ENCODE data around the gene PROCR. TPM values are rescaled to one million over a fixed set of nuclear protein-coding genes. Genes with fewer than 3 reads are reported as not detected.
"Not testable (repeated sequence)": the region's sequence is repeated elsewhere in the genome, so short reads cannot be mapped to it uniquely, and the experiment has no call there.

The PROCR gene
- total RNA-seq, 2 donors from 2014 or later: 9.8 to 14.5 TPM

DNA sequence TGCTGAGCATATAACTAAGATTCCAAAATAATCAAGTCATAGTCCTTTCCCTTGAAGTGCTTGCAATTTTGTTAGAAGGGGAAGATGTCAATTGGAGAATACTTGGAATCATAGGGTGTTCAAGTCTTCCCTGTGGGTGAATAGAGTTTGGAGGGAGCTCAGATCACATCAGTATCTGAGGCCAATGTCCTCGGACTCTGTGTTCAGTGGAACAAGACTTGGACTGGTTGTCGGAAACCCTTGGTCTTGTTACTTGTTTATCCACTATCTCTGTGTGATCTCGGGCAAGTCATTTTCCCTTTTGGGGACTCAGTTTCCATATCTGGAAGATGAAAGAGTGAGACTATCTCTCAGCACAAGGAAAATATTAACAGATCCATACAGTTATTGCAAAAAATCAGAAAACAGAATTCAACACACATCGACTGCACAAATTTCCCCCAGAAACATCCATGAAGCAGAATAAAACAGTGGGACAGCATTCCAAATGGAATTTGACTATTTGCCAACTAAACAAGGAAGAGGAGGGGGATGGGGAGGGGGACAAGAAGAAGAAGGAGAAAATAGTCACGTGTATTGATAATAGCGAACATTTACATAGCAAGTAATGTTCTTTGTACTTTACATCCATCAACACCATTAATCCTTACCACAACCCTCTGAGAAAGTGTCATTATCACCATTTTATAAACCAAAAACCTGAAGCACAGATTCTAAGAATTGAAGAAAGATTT is 20.9 kb upstream of the PROCR start:
- intact Hi-C loops (cut with DNase I): no loop called here
- no peak overlapping the region for H3K9ac ChIP-seq (ENCODE audit: low read depth in 2 of 2, low read length in 2 of 2)
- no peak overlapping the region for H3K27ac ChIP-seq
- no peak for DNase-seq
- no peaks in the 10 kb centered on the region for H3K9me3 ChIP-seq
- no peak overlapping the region for H3K4me3 ChIP-seq
- no peaks in the 10 kb centered on the region for H3K27me3 ChIP-seq
- H3K4me1 ChIP-seq: peaks cover 5% of the 10 kb centered on the region
- H3K36me3 ChIP-seq: no peaks in the 10 kb centered on the region
- TF ChIP-seq, protein P1, sequence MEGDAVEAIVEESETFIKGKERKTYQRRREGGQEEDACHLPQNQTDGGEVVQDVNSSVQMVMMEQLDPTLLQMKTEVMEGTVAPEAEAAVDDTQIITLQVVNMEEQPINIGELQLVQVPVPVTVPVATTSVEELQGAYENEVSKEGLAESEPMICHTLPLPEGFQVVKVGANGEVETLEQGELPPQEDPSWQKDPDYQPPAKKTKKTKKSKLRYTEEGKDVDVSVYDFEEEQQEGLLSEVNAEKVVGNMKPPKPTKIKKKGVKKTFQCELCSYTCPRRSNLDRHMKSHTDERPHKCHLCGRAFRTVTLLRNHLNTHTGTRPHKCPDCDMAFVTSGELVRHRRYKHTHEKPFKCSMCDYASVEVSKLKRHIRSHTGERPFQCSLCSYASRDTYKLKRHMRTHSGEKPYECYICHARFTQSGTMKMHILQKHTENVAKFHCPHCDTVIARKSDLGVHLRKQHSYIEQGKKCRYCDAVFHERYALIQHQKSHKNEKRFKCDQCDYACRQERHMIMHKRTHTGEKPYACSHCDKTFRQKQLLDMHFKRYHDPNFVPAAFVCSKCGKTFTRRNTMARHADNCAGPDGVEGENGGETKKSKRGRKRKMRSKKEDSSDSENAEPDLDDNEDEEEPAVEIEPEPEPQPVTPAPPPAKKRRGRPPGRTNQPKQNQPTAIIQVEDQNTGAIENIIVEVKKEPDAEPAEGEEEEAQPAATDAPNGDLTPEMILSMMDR (IDR thresholded peaks at IDR 0.05): no peak

DNA sequence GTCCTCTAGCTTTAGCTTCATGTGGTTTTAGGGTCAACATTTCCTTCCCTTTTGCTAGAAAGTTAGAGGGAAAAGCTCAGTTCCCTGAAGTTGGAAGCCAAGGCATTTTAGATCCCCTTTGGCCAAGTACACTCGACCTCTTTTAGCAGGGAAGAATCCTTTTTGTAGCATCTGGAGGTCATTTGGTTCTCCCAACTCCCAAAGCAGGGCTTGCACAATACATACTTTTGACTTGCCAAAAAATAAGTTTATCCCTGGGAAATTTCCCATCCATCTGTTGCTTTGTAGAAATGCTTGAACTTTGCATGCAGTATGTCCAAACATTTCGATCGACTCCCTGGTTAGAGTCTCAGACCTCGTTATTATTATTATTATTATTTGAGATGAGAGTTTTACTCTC is 20.1 kb upstream of the PROCR start:
- no peak overlapping the region for H3K27ac ChIP-seq

DNA sequence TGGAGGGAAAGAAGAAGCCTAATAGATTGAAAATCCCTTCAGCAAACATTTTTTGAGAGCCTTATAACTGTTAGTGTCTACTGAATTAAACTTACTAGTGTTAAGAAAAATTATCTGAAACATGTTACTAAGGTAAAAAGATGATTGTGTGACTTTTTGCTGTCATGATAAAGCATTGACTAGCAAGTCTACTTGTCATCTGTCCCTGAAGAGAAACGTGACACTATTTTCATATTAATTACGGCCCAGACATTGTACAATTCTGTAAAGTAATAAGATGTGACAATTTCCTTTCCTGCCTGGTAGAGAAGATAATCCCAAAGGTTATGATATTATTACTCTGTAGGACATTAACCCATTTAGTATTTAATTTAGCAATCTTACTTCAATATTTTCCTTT is 15.9 kb upstream of the PROCR start:
- Histone ChIP-seq H3K36me3 (no peaks in the 10 kb centered on the region), H3K27me3 (no peaks in the 10 kb centered on the region), H3K9ac (ENCODE audit: low read depth in 2 of 2, low read length in 2 of 2) (no peak overlapping the region), H3K4me1 (no peaks in the 10 kb centered on the region), H3K9me3 (no peaks in the 10 kb centered on the region), H3K27ac (no peak overlapping the region), H3K4me3 (no peak overlapping the region)
- TF ChIP-seq, protein P1 (IDR thresholded peaks at IDR 0.05): no peak
- intact Hi-C loops (cut with DNase I): no loop called here
- DNase-seq: no peak

More for the DNA sequence above, 20.1 kb upstream of the PROCR start:
- intact Hi-C loops (cut with DNase I): no loop called here
- Histone ChIP-seq H3K9me3 (no peaks in the 10 kb centered on the region), H3K4me3 (no peak overlapping the region), H3K36me3 (no peaks in the 10 kb centered on the region), H3K4me1 (peaks cover 5% of the 10 kb centered on the region), H3K9ac (ENCODE audit: low read depth in 2 of 2, low read length in 2 of 2) (no peak overlapping the region), H3K27me3 (no peaks in the 10 kb centered on the region)
- no peak for DNase-seq
- TF ChIP-seq, protein P1 (IDR thresholded peaks at IDR 0.05): no peak

DNA sequence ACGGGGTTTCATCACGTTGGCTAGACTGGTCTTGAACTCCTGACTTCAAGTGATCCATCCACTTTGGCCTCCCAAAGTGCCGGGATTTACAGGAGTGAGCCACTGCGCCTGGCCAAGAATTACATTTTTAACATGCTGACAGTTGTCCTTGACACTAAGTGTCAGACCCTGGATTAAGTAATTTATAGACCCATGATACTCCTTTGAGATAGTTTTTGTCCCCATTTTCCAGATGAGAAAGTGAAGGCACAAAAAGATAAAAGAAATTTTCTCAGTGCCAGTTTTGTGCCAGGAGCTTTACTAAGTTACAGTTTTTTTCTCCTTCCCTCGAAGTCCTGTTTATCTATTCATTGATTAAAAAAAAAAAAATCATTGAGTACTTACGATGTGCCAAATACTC is 14.9 kb upstream of the PROCR start:
- DNase-seq: no peak
- intact Hi-C loops (cut with DNase I): no loop called here
- Histone ChIP-seq H3K27ac (no peak overlapping the region), H3K36me3 (no peaks in the 10 kb centered on the region), H3K4me3 (no peak overlapping the region), H3K9me3 (no peaks in the 10 kb centered on the region), H3K9ac (ENCODE audit: low read depth in 2 of 2, low read length in 2 of 2) (no peak overlapping the region), H3K27me3 (no peaks in the 10 kb centered on the region), H3K4me1 (no peaks in the 10 kb centered on the region)
- TF ChIP-seq, protein P1 (IDR thresholded peaks at IDR 0.05): no peak

DNA sequence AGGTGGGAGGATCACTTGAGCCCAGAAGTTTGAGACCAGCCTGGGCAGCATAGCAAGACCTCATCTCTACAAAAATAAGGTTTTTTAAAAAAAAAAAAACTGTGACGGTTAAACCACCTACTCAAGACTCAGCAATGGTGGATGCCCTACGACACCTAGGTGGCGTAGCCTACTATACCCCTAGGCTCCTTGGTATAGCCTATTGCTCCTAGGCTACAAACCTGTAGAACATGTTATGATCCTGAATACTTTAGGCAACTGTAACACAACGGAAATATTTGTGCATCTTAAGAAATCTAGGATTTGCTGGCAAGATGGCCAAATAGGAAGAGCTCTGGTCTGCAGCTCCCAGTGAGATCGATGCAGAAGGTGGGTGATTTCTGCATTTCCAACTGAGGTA is 11.5 kb upstream of the PROCR start:
- H3K4me1 ChIP-seq; H3K4me3 ChIP-seq; DNase-seq; intact Hi-C loops (cut with DNase I); H3K27me3 ChIP-seq; H3K27ac ChIP-seq; H3K9me3 ChIP-seq; H3K9ac ChIP-seq (ENCODE audit: low read depth in 2 of 2, low read length in 2 of 2); H3K36me3 ChIP-seq: not testable (repeated sequence)

DNA sequence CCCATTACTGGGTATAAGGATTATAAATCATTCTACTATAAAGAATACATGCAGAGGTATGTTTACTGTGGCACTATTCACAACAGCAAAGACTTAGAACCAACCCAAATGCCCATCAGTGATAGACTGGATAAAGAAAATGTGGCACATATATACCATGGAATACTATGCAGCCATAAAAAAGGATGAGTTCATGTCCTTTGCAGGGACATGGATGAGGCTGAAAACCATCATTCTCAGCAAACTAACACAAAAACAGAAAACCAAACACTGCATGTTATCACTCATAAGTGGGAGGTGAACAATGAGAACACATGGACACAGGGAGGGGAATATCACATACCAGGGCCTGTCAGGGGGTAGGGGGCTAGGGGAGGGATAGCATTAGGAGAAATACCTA is 7.3 kb upstream of the PROCR start:
- intact Hi-C loops (cut with DNase I): not testable (repeated sequence)

More for the DNA sequence above, 7.3 kb upstream of the PROCR start:
- not testable (repeated sequence) for DNase-seq; H3K4me1 ChIP-seq; H3K4me3 ChIP-seq; H3K27ac ChIP-seq; H3K27me3 ChIP-seq; H3K36me3 ChIP-seq; H3K9ac ChIP-seq (ENCODE audit: low read depth in 2 of 2, low read length in 2 of 2); H3K9me3 ChIP-seq

Data from colonic mucosa (tissue), 4 donors.